Dermis microvascular lymphatic vessel endothelial cell (primary cell): ENCODE data around the gene VGLL3. TPM values are rescaled to one million over a fixed set of nuclear protein-coding genes. Genes with fewer than 3 reads are reported as not detected.
A peak's percentile ranks its signal among the peaks of the same experiment; 100 is the strongest.
"Not testable (repeated sequence)": the region's sequence is repeated elsewhere in the genome, so short reads cannot be mapped to it uniquely, and the experiment has no call there.

ENCODE experiments used
- DNase-seq, 2 donors: peaks; one replicate each; pipeline versions ENCODE4 v3.0.0 to v3.0.0-alpha.2; 2010; ENCODE audit warnings: low read depth in 2 of 2
- total RNA-seq: library from RNA; depleted of rRNA; stranded (reverse); fragments of >200 nt; gene quantifications from 2 replicates; pipeline ENCODE4 v1.2.1, GENCODE V29; 2014

VGLL3 gene
- total RNA-seq, 1 donor from 2014 or later: not detected

DNA sequence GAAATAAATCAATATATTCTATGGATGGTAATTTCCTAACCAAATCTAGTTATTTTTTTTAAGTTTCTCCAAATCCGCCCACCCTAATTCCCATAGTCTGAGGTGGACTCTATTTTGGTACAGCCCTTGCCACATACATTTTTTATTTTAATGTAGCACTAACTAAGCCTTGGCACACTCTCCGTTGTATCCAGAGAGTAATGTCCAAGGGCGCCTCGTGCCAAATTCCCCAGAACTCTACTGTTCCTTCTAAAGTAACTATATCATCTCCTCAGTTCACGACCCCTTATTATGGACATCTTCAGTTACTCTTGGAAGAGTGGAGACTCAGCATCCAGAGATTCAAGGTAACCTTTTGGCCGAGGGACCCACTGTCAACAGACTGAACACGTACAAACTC lies 1.3 kb downstream of the VGLL3 start:
- DNase-seq: no peak

DNA sequence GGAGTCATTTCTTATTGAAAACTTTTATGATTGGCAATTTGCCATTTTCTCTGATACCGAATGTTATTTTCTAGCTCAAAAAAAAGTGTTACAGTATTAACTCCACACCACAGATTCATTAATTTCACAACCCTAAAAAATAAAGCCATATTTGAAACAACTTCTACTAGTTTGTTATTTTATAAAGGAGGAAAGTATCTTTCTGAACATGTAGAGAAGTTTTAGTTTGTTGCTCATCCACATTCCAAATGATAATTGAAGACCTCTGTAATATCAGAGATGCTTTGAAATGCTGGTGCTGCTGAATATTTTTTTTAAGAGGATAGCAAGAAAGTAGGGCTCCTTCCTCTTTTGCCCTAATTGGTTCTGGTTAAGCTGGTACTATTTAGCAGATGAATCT lies 1.9 kb downstream of the VGLL3 start:
- DNase-seq: no peak

DNA sequence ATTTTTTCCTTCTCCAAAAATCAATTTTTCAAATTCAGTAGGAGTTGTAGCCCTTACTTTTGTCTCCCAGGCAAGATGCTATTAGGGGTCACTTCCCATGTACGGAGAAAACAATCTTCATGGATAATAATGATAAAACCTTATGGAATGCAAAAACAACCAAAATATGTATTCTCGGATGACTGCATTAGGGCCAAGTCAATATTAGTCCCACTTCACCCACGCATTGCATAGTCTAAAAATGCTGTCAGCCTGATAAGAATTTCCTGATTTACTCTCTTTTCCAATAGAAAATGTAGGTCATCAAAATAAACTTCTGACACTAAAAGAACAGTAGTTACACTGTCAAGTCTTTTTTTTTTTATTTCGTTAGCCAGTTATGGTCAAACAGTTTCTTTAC lies 2.7 kb downstream of the VGLL3 start:
- no peak for DNase-seq

DNA sequence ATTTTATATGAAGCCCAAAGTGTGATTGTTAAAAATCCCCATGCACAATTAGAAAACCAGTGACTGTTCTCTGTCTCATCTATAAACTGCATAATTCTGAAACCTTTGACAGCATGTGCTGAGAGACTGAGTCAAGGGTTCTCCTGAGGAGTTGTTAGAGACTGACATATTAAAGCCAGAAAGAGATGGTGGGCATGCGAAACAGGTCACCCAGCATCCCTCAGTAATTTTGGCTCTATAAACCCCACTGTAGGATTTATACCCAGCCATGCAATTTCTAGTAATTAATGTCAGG lies 3.6 kb downstream of the VGLL3 start:
- DNase-seq: no peak

DNA sequence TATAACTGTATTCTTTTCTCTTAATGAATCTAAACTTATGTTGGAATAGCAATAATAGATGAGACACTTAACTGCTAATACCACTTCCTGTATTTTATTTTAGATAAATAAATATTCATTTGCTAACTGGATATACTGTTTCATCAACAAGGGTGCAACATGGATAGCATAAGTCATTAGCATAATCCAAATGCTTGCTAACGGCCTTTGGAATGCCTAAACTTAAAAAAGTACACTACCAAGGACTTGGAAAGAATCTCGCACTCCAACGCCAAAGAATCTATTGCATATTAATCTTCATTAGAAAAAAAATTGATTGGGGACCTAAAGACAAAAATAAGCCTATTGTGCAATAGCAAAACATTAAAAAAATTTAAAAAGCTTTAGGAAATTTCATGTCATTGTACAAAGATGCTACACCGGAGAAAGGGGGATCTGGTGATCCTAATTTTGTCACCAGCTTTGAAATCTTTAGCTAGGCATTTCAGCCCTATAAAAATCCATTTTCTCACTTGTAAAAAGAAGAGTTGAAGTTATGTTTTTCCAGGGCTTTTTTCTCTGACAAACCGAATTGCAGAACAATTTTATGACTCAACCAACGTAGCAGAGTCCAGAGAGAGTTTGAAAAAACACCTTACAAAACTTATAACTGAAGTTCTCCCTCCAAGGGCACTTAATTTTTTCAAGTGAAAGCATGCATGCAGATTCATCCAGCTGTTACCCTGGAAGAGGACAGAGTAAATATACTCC lies 4.1 kb downstream of the VGLL3 start:
- no peak for DNase-seq

DNA sequence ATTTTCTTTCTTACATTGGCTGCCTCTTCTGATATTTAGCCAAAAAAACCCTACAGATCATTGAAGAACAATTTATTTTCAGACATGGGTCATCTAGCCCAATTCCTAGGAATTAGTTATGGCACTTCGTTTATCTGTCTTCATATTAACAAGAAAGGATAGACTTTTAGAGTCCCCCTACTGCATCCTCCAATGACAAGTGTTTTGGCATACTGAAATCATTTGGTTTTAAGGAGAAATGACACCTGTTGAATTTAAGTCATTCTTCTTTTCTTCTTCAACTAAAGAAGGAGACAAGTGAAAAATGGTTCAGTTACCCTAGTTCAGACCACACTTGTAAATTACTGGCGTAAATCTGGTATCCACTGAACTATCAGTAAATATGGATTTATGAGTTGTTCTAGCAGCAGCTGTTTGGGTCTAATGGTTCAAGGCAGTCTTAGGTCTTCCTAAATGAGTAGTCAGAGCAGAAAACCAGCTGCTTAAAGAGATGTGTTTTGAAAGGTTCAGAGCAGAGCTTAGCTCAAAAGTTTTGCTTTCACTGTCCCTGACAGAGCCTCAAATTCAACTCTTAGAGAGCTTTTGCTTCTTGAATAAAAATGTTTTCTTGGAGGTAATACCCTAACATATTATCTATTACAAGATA lies 5.6 kb downstream of the VGLL3 start:
- no peak for DNase-seq

DNA sequence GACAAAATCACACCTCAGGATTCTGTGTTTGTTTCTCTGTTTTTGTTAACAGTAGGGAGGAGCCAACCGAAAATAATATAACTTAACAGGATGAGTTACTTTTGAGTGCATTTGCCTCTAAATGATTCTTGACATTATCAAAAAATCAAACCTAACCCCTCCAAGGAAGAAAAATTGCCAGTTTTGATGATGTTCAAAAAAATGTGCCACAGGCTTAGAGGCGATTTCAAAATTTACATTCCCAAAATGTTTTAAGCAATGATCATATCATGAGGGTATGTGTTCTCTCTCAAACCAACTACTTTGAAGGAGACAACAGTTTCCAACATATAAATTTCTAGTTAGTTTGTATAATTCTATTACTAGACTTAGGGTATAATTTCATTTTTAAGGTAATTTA lies 6.7 kb downstream of the VGLL3 start:
- no peak for DNase-seq

DNA sequence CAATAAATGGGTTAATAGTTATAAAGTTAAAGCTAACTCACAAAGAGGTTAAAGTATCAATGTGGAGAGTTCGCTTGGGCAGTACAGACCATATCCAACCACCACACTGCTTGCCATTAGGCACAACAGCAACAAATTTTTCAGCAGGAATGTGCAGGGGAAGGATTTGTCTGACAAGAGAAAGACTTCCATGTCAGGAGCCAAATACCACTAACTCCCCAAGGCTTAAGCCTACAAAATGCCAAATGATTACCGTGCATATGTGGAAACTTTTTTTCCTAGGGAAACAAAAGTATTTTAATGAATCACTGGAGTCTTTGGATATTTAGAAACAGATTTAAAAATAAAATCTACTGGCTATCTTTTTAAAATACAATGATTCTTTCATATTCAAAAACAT lies 8.1 kb downstream of the VGLL3 start:
- DNase-seq: no peak

DNA sequence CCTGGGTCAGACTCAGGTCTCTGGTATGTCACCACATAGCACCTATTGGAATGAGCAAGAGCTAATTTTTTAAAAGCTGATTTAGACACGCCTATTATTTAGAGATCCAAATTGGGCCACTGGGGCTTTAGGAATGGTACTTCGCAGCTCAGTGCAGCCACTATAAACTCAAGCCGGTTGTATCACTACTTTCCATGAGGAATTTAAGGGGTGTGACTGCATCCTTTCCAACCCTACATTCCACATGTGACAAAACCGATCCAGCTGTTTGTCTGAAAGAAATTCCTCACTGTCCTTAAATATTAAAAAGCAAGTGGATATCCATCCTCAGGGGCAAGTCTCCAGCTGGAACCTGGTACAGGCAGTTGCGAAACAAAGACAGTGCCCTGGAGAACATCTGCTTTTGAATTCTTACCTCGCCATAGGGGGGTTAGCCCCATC lies 12.8 kb downstream of the VGLL3 start:
- no peak for DNase-seq

DNA sequence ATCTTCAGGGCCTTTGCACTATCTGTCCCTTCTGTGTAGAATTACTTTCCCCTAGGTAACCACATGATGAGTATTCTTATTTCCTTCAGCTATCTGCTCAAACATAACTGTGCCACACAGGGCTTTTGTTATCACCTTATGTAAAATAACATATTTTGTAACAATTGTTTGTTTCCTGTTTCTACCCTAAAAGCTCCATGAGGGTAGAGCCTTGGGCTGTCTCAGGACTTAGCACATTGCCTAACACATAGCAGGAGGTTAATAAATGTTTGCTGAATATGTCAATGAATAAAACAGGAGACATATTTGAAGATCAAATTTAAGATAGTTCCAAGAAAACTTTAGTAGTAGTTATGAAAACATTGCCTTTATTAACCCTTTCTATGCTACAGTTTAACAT lies 14.7 kb downstream of the VGLL3 start:
- DNase-seq: no peak

DNA sequence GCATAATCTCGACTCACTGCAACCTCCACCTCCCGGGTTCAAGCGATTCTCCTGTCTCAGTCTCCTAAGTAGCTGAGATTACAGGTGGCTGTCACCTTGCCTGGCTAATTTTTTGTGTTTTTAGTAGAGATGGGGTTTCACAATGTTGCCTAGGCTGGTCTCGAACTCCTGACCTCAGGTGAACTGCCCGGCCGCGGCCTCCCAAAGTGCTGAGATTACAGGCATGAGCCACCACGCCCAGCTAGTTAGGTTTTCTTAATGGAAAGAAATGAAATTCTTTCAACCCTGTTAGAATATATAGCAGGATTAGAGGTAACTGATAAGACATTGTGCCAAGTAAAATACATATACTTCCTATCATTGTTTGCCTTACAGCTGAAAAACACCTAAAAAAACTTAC lies 16.8 kb downstream of the VGLL3 start:
- DNase-seq: not testable (repeated sequence)

DNA sequence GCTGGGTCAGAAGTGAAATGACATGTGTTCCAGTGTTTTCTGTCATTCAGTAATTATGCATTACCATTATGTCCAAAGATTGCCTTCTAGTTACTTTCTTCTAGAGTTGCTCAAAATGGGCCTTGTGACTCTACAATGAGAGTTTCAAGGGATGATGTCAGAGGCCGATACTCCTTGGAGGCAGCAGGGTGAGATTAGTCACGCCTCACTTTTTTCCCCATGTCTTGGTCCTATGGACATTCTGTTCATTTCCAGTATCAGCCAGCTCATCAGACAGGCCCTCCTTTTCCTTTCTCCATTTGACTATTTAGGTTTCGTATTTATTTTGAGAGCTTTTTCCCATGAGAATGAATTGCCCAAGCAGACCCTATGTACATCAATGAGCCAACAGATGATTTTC lies 17.5 kb downstream of the VGLL3 start:
- no peak for DNase-seq

DNA sequence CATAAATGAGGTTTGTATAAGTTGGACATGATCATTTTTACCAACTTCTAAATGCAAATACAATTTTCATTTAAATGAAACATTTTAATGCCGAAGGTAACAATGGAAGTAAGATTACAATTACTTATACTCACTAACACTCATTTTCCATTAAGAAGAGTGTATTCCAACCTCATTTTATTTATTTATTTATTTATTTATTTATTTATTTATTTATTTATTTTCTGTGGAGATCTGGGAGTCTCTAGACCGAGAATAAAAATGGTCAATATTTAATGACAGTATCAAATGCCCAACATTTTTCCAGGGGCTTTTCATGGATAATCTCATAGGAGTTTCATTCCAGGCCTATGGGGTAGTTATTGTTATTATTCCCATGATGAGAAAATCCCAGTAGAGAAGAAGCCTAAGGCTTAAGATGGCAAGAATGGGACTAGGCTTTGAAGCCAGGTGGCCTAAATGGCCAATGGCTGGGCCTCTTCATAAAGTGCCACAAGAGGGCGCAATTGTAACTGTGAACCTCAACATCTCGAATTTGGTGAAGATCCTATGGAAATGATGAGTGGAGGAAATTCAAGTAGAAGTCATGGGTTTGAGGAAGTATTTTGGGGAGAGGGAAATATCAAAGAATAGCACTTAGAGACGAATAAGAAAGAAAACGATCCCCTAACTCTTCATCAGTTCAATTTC lies 21.3 kb downstream of the VGLL3 start:
- peak; percentile 3 to 11 for DNase-seq

DNA sequence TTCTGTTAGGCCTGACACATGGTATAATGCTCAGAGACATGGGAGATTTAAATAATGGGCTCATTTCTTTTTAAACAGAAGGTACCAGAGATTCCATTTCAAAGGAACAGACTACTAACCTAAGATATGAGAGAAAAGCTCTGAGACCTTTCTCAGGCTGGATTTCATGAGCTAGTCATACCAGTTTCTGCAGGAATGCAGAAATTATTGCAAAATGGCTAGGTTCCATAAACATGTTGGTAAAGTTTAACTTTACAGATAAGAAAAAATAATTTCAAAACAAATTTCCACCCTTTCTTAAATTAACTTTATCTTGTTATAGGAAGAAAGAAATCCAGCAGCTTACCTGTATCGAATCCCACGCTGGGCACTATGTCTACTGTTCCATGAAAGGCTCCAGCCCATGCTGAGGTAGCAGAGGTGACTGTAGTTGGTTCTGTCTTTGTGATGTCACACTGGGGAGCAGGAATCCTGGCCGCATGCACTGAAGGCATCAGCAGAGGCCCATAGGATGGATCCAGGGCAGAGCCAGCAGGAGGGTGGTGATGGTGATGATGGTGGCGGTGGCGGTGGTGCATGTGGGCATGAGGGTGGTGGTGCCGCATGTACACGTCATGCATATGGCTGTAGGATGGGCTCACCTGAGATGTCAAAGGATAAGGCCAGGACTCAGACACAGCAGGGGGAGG lies 22.6 kb downstream of the VGLL3 start:
- no peak for DNase-seq

DNA sequence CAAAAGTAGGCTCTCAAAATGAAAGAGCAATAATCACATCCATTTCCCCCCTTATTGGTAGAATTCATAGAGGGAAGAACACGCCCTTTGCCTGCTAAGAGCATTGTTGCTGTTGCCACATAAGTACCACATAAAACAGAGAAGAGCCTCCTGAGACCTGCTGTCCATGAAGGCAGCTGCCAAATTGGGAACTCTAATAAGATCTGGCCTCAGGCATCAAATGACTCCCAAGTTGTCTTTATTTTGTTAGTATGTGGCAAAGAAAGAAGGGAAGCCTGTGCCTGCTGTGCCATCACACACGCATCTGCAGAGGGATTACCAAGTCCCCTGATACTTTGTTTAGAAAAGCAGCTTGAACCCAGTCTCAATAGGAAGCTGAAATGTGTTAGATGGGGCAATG lies 23.9 kb downstream of the VGLL3 start:
- DNase-seq: no peak

DNA sequence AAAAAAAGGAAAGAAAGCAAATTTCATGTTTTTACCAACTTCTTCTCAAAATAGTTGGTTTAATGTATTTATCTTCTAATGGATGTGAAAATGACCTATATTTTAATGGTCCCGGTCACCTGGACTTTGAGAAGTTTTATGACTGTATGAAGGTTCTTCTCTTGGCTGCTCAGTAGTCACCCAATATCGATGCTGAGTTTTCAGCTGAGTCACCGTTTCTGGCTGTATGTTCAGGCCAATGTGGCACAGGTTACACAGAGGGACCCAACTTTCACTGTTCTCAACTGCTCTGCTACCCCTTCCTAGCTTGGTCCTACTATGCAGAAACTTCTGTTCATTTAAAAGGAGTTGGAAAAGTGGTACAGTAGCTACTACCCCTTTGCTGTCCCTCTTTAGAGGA lies 25.8 kb downstream of the VGLL3 start:
- no peak for DNase-seq

DNA sequence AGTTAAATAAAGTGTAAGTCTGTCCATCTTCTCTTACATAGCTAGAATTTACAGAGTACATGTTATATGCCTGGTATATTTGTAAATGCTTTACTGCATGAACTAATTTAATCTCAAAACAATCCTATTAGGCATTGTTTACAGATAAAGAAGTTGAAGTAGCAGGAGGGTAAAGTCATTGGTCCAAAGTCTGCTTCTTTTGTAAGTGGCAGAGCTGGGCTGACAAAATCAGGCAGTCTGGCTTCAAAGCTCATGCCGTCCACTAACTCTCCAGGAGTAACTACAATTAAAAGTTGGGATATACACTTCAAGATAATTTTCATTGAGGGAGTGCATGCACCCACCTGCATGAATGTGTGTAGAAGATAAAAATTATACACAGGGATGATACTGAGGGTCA lies 27.3 kb downstream of the VGLL3 start:
- no peak for DNase-seq

DNA sequence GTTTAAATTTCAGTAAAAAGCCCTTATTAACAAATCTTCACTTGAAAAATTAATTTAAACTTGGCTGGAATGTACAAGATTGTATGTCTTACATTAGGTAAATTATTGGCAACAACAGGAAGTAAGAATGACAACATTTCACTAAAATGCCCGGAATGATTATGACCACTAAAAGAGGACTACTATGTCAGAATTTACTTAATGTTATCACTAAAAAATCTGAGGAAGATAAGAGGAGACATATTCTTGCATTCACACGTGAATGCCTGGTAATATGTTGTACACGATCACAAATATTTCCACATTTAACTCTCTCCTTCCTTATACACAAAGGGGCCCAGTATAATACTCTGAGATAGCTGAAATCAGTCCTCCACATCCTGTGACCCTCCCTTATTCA lies 29.7 kb downstream of the VGLL3 start:
- no peak for DNase-seq

DNA sequence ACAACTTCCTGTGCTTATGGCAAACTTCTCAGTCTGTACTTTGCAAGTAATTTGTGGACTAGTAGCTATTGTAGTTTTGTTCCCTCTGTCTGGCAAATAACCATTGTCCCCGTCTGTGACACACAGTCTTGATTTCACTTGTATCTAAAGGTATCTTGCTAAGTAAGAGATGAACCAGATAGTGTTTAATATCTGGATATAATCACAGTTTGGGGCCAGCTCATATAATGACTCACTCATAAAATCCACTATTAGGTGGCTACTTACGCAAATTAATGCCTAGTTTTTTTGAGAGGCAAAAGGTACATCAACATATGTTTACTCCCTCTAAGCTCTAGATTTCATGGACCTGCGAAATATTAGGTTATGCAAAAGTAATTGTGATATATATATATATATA lies 30.4 kb downstream of the VGLL3 start:
- DNase-seq: no peak

DNA sequence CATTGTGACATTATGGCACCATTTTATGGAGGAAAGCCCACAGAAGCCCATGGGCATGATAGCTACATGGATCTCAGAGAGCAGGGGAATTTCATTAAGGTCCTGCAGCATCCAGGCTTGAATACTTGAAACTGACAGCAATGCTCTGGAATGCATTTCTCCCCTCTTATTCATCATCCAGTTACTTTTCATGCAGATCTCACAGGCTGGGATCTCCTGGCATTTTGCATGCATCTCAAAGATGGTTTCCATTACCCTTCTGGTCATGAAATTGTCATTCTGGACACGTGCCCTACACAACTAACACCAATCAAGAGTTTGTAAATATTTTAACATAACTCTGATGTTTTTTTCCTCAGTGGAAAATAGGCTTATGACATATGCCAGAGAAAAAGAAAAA lies 32.4 kb downstream of the VGLL3 start:
- no peak for DNase-seq

DNA sequence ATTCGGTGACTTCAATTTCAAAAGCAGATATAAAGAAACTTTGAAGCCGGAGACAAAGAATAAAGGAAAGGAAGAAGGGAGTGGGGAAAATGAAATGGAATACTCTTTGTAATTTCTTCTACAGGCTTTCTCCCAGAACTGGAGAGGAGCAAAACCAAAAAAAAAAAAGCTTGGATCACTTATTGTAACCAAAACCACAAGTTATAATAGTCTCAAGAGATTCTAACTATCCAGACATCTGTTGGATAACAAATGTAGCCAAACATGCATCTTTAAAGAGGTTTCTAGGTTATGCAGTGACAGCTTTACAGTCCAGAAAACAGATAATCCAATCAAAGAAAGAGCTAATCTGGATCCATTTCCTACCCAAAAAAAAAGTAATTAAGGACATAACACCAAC lies 36.2 kb downstream of the VGLL3 start:
- DNase-seq: no peak

DNA sequence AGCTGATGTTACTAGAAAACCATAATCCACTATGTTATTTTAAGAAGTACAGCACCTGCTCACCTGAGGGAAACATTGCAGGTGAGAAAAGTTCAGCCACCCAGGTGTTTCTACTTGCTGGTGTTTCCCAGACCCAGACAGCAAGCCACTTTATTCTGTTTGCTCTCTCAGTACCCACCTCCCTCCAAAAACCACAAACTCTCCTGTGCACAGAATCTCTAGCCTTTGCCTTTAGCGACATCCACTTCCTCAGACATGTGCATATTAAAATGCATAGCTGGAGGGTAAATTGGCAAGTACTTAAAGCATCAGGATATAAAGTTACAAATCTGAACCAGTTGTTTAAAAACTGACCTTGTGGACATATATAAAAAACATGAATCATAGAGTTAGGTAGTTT lies 36.7 kb downstream of the VGLL3 start:
- no peak for DNase-seq

DNA sequence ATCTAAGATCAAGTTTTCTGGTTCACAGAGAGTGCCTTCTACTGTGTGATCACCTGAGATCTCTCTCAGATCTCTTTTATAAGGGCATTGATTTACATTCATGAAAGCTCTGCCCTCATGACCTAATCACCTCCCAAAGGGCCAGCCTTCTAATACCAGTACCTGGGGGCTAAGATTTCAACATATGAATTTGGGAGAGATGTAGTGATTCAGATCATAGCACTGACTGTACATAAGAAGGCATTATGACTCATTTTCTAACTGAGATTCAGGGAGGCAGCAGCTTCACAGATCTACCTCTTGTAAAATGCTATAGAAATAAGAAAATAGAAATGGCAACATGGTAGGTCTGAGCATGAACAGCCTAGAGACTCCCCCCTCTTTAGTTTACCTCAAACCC lies 39.6 kb downstream of the VGLL3 start:
- no peak for DNase-seq
